Activated CD4-positive, alpha-beta T cell treated with anti-CD3 and anti-CD28 coated beads, Interleukin-2, amount 50 U/mL, for 24 hours (primary cell): ENCODE measurements around the gene ABCC1.

Source experiments
- DNase-seq, 2 donors: peaks; one replicate each; pipeline ENCODE4 v3.0.0-alpha.2; 2020; ENCODE audit warnings: low read depth in 1 of 2, low spot score in 1 of 2

ABCC1 gene

GRCh38 chr16:16042076-16042475 is 92.7 kb downstream of the ABCC1 start:
- no peak for DNase-seq

DNA sequence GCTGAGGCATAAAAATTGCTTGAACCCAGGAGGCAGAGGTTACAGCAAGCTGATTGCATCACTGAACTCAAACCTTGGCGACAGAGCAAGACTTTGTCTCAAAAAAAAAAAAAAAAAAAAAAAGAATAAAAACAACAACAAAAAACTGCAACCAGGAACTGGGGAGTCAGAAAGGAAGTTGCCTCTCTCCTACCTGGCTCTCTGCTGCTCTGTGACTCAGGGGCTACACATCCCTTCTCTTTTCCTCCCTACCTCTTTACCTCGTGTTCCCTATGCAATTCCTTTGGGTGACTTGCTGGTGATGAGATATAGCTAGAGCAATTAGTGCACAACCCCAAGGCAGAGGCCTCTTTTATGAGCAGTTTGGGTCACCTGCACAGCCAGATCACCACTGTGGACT is 95.9 kb downstream of the ABCC1 start:
- DNase-seq, result no peak

GRCh38 chr16:16045879-16046278 is 96.5 kb downstream of the ABCC1 start:
- DNase-seq, result no peak

DNA sequence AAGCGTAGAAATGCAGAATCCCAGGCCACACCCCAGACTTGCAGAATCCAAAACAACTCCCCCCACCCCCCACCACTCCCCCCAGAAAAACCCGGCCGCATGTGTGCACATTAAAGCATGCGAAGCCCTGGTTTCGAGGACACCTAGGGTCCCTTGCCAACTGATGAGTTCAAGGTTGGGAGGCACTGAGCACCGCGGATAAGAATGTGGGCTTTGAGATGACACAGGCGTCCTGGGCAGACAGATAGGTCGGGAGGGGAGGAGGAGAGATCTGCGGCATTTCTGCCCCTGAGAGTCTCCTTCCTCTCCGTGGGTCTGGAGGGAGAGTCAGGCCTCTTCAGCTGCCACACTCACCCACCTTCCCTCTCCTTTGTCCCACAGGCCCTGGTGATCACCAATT is 98.3 kb downstream of the ABCC1 start:
- no peak for DNase-seq

GRCh38 chr16:16048904-16049582 is 99.6 kb downstream of the ABCC1 start:
- no peak for DNase-seq

GRCh38 chr16:16050106-16050505 is 100.7 kb downstream of the ABCC1 start:
- DNase-seq, result no peak

DNA sequence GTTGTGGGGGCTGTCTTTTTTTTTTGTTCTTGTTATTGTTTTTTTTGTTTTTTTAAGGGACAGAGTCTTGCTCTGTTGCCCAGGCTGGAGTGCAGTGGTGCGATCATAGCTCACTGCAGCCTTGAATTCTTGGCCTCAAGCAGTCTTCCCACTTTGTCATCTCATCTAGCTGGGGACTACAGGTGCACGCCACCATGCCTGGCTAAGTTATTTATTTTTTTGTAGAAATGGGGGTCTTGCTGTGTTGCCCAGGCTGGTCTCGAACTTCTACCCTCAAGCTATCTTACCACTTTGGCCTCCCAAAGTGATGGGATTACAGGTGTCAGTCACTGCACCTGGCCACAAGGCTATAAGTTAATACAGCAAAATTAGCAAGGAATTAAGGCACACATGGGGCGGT is 101.7 kb downstream of the ABCC1 start:
- no peak for DNase-seq

GRCh38 chr16:16052916-16053315 is 103.5 kb downstream of the ABCC1 start:
- no peak for DNase-seq

GRCh38 chr16:16057102-16057501 is 107.7 kb downstream of the ABCC1 start:
- no peak for DNase-seq

DNA sequence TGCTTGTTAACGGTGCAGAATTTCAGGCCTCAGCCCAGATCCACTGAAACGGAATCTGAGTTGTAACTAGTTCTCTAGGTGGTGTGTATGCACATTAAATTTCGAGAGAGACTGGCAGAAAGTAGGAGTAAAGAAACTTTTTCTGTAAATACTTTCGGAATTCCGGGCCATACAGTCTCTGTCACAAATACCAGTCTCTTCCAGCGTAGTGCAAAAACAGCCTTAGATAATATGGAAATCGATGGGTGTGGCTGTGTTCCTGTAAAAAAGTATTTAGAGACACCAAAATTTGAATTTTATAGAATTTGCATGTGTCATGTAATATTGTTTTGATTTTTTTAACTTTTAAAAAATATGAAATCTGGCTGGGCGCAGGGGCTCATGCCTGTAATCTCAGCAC is 109.7 kb downstream of the ABCC1 start:
- no peak for DNase-seq

GRCh38 chr16:16059895-16060590 is 110.6 kb downstream of the ABCC1 start:
- DNase-seq, result no peak

GRCh38 chr16:16062023-16062937 is 112.9 kb downstream of the ABCC1 start:
- no peak for DNase-seq

DNA sequence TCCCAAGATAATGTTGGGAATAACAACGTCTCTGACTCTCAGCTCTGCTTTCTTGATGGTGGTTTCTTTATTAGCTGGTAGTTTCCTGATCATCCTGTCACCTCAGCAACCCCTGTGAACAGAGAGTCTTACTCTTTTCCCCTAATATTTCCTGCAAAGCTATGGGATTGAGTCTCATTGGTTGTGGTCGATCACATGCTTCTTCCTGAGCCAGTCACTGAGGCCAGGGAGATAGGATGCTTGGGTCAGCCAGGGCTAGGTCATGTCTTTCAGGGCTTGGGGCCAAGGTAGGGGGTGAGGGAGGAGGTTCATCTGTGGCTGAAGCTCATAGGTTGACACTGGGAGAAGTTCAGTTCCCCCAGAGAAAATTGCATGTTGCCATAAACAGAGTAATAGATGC is 114.3 kb downstream of the ABCC1 start:
- no peak for DNase-seq

DNA sequence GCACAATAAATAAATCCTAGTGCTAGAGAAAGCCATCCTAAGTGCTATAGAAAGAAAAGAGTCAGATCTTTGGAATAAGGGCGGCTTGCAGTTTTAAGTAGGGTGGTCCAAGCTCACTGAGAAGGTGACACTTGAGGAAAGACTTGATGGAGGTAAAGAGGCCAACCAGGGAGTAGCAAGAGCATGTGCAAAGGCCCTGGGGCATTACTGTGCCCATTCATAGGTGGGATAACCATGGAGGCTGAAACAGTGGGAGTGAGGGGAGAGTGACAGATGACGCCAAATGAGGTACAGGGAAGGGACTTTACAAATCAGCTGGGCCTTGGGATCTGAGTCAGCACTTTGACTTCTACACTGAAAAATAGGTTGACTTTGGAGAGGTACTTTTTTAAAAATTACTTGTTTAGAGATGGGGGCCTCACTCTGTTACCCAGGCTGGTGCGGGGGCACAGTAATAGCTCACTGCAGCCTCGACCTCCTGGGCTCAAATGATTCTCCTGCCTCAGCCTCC is 115.5 kb downstream of the ABCC1 start:
- no peak for DNase-seq

GRCh38 chr16:16067127-16067526 is 117.7 kb downstream of the ABCC1 start:
- DNase-seq, result no peak

GRCh38 chr16:16071631-16072244 is 122.3 kb downstream of the ABCC1 start:
- DNase-seq, result no peak

GRCh38 chr16:16073001-16073545 is 123.7 kb downstream of the ABCC1 start:
- DNase-seq, result no peak

DNA sequence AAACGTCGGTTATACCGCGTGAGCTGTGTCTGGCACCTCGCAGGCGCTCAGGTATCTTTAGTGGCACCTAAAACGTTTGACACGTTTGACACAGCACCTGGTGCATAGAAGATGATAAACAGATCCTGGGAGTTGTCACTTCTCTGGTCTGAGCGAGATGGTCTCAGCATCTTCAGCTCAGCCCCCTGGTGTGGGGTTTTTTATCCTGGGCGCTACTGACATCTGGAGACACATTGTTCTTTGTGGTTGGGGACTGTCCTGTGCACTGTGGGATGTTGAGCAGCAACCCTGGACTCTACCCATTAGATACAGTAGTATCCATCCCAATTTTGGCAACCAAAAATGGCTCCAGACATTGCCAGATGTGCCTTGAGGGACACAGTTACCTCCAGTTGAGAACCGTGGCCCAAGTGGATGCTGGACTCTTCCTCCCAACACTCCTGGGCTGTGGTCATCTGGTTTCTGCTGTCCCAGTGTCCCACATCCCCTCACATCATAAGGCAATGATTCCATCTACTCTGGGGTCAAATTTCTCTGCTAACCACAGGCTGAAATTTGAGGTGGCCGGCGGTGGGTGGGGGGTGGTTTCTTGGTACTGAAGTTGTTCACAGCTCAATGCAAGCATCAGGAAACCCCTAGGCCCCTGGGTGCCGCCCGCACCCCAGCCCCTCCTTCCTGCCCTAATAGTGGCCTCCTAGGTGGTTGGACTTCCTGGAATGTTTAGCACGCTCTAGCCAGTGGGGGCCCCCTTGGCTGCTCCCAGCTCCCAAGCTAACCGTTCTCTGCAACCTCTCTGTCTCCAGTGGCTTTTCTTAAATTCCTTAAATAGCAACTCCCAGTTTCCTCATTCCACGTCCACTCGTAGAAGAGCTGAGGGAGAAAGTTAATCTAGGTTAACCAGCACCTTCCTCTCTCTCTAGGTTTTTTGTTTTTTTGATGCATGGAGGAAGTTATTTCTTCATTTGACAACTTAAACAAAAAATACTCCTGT is 124.8 kb downstream of the ABCC1 start:
- no peak for DNase-seq

- DNase-seq, result no peak
These were observed 126.3 kb downstream of the ABCC1 start for GRCh38 chr16:16075488-16076422.
